Stimulated activated CD4-positive, alpha-beta T cell treated with anti-CD3 and anti-CD28 coated beads, Interleukin-12 subunit alpha, Interleukin-12 subunit beta, amount 100 ng/mL, for 4 hours (primary cell): ENCODE results near the gene MRPS15.

ENCODE experiments used
- DNase-seq: peaks from one replicate; pipeline ENCODE4 v3.0.0-alpha.2; 2020

MRPS15 gene

GRCh38 chr1:36417931-36418330 is 46.3 kb downstream of the MRPS15 start:
- no peak for DNase-seq

GRCh38 chr1:36415661-36416326 is 48.4 kb downstream of the MRPS15 start:
- no peak for DNase-seq

DNA sequence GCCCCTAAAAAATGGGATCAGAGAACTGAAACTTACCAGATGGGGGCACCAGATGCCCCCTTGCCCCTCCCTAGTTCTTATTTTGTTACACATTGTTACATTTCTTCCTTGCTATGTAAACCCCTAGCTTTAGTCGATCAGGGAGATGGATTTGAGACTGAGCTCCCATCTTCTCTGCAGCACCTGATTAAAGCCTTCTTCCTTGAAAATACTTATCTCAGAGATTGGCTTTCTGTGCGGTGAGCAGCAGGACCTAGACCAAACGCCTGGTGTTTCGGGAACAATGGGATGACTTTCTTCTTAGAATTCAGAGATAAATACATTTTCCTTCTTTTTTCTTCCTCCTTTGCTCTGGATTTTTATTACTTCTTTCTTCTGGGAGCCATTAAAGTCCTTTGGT is 49.8 kb downstream of the MRPS15 start:
- no peak for DNase-seq

DNA sequence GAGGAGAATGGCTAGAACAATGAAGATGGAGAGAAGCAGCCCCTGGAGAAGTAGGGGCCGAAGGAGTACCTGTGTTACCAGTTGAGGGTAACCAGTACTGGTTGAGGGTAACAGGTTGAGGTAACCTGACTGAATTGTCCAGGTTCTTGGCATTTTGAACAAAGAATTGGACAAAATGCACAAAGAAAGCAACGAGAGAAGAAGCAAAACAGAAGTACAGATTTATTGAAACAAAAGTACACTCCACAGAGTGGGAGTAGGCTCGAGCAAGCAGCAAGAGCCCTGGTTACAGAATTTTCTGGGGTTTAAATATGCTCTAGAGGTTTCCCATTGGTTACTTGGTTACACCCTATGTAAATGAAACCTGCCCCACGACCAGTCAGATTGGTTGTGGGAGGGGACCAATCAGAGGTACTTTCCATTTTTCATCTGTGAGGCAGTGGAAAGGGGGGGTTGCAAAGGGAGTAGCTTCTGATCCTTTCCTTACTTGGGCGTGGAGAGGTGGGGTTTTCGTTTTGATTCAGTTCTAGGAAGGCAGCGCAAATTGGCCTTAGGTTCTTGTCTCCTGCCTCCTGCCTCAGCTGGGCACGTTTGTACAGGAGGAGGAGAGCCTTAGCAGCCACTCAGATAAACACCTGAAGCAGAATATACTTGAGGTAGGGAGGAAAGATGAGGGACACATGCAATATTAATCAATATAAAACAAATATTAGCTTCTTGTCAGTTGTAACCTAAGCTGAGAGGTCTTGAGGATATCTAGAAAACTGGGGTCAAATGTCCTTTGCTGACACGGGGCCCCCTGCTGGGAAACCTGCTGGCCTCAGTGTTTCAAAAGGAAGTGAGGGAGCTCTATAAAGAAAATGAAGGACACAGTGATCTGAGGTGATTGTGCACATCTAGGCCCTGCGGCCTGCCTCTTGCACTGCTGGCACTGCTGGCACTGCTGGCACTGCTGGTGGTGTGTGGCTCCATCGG is 52.2 kb downstream of the MRPS15 start:
- no peak for DNase-seq

GRCh38 chr1:36408479-36408878 is 55.7 kb downstream of the MRPS15 start:
- no peak for DNase-seq

DNA sequence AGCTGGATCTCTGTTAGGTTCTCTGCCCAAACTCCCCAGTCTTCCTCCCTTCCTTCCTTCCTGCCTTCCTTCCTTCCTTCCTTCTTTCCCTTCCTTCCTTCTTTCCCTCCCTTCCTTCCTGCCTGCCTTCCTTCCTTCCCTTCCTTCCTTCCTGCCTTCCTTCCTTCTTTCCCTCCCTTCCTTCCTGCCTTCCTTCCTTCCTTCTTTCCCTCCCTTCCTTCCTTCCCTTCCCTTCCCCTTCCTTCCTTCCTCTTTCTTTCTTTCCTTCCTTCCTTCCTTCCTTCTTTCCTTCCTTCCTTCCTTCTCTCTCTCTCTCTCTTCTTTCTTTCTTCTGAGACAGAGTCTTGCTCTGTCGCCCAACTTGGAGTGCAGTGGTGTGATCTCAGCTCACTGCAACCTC is 57.7 kb downstream of the MRPS15 start:
- no peak for DNase-seq
